Right ventricle myocardium inferior (tissue), 1 donor: ENCODE measurements around the gene CHKA. TPM values are rescaled to one million over a fixed set of nuclear protein-coding genes. Genes with fewer than 3 reads are reported as not detected.
A peak's percentile ranks its signal among the peaks of the same experiment; 100 is the strongest.

Experiments used
- ATAC-seq: fragments of 200-7000 bp; cut with Tn5 transposase; one replicate; pipeline ENCODE4 v1.9.1; 2020; ENCODE audit warnings: mild to moderate bottlenecking, moderate library complexity
- DNase-seq: peaks from one replicate; pipeline ENCODE4 v3.0.0; 2021; ENCODE audit errors: missing footprints
- intact Hi-C: fragments of 100-400 bp; cut with DNase I; formaldehyde crosslinking; loops from one replicate; pipeline ENCODE4 v1.11.0; 2022
- total RNA-seq: library from RNA; stranded (reverse); fragmentation: NEBNext Ultra II Directional; extraction: Animal tissue kit (Norgen Biotek cat#: 25700); gene quantifications from one replicate; pipeline ENCODE4 v1.2.1, GENCODE V29; 2021
- donor health status: DM: no; HTN: yes; CAD: no; lungs with severe emphysema.

The CHKA gene
- total RNA-seq, 1 donor from 2014 or later: 7.6 TPM

GRCh38 chr11:68053981-68054812 lies 67.0 kb downstream of the CHKA start:
- intact Hi-C loops: no loop called here
- no peak for DNase-seq
- ATAC-seq: no peak

DNA sequence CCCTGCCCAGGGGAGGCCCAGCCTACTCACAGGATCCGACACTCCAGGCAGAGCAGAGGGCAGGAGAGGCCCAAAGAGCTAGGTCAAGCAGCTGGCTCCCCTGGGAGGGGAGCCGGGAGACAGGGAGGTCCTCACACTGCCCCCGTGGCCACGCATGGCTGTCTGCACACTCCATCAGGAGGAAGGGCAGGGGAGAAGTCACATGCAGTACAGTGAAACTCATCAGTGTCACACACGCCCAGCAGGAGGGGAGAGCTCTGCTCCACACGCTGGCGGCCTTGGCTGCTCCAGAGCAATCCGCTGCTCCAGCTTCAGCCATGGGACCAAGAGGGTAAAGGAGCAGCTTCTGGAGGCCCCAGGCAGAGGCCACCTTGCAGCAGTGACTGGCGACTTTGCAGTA lies 68.1 kb downstream of the CHKA start:
- ATAC-seq: peak; percentile 23
- no peak for DNase-seq
- intact Hi-C loops: no loop called here

- DNase-seq (peak; percentile 39), ATAC-seq (no peak)
- intact Hi-C loops: no loop called here
These were observed 68.9 kb downstream of the CHKA start for GRCh38 chr11:68052137-68052873.

- intact Hi-C loops: no loop called here
- DNase-seq (peak; percentile 51), ATAC-seq (no peak)
These were observed 69.7 kb downstream of the CHKA start for GRCh38 chr11:68051191-68052136.

DNA sequence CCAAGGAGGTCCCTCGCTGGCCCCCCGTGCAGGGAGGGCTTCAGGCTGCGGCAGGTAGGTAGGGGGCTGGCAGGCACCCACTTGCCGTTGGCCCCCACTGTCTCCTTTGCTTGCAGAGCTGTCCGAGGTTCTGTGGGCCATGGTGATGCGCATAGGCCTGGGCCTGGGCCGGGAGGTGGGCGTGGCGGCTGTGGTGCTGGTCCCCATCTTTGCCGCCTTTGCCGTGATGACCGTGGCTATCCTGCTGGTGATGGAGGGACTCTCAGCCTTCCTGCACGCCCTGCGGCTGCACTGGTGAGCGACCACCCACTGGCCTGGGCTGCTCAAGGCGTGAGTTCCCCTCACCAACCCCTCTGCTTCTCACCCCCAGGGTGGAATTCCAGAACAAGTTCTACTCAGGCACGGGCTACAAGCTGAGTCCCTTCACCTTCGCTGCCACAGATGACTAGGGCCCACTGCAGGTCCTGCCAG lies 70.8 kb downstream of the CHKA start:
- no peak for ATAC-seq
- intact Hi-C loops: no loop called here
- no peak for DNase-seq

- intact Hi-C loops: no loop called here
- ATAC-seq (no peak), DNase-seq (peak; percentile 53)
These were observed 71.4 kb downstream of the CHKA start for GRCh38 chr11:68049509-68050370.

DNA sequence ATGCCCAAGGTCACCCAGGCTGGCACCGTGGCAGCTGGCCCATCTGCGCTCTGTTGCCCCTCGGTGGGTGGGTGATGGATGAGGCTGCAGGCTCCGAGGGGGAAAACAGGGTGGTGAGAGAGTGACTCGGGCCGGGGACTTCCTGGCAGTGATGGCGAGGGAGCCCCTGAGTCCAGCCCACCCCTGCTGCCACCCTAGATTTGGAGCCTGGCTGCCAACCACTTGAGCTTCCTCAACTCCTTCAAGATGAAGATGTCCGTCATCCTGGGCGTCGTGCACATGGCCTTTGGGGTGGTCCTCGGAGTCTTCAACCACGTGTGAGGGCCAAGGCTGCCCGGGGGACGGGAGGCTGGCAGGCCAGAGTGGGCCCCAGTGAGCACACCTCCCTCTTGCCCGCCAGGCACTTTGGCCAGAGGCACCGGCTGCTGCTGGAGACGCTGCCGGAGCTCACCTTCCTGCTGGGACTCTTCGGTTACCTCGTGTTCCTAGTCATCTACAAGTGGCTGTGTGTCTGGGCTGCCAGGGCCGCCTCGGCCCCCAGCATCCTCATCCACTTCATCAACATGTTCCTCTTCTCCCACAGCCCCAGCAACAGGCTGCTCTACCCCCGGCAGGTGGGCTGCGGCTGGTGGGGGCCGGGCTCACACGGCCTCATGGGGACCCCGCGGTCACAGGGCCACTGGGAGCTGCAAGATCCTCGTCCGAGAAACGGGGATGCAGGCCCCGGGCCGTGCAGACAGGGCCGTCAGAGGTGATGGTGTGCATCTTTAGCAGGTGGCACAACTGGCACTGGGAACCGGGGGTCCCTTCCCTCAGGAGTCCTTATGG lies 72.3 kb downstream of the CHKA start:
- ATAC-seq (no peak), DNase-seq (peak; percentile 57)
- intact Hi-C loops: no loop called here

- no peak for DNase-seq
- intact Hi-C loops: no loop called here
- no peak for ATAC-seq
These were observed 73.5 kb downstream of the CHKA start for GRCh38 chr11:68047437-68048290.

DNA sequence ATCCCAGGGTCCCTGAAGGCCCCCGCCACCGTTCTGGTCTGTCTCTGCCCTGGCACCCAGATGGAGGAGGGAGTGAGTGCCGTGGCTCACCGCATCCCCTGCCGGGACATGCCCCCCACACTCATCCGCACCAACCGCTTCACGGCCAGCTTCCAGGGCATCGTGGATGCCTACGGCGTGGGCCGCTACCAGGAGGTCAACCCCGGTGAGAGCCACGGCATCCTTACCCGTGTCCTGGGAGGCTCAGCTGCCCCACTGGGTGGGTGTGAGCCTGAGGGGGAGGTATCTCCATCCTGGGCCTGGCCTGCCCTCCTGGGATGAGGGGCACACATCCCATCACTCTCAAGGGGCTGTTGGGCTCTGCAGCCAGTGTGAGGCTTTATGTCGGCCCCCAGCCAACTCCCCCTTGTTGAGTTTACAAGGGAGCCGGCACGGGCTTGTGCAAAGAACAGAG lies 76.3 kb downstream of the CHKA start:
- DNase-seq (peak; percentile 48), ATAC-seq (no peak)
- intact Hi-C loops: no loop called here

- DNase-seq (peak; percentile 65), ATAC-seq (no peak)
- intact Hi-C loops: no loop called here
These were observed 76.9 kb downstream of the CHKA start for GRCh38 chr11:68044145-68044813.

DNA sequence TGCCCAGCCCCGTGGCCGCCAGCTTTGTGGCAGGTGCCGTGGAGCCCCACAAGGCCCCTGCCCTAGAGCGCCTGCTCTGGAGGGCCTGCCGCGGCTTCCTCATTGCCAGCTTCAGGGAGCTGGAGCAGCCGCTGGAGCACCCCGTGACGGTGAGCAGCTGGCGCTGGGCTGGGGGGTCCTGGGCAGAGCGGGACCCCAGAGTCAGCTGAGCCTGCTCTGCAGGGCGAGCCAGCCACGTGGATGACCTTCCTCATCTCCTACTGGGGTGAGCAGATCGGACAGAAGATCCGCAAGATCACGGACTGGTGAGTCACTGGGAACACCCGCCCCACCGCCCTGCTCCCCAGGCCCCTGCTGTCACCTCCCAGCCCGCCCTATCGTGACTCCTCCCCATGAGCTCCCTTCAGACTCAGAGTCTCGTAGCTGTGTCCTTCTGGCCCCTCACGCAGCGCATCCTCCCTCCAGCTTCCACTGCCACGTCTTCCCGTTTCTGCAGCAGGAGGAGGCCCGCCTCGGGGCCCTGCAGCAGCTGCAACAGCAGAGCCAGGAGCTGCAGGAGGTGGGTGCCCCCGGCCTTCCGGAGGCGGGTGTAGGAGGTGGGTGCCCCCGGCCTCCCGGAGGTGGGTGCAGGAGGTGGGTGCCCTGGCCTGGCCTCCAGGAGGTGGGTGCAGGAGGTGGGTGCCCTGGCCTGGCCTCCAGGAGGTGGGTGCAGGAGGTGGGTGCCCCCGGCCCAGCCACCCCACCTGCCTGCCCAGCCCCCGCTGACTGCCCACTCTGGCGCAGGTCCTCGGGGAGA lies 77.6 kb downstream of the CHKA start:
- intact Hi-C loops: no loop called here
- DNase-seq (peak; percentile 61), ATAC-seq (no peak)

DNA sequence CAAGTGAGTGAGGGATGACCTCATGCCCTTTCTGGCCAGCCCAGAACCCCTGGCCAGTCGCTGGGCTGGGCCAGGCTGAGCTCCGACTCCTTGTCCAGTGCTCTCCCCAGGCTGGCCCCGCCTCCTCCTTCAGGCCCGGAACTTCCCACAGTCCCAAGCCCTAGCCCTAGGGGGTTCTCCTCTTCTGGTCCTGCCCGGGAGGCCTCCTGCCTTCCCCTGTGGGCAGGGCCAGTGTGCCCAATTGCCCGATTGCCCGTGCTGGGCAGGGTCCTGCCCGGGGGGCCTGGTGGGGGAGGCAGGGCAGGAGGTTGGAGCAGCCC lies 78.2 kb downstream of the CHKA start:
- ATAC-seq: no peak
- DNase-seq: no peak
- intact Hi-C loops: no loop called here

- intact Hi-C loops: no loop called here
- no peak for DNase-seq
- no peak for ATAC-seq
These were observed 78.8 kb downstream of the CHKA start for GRCh38 chr11:68042219-68043028.

DNA sequence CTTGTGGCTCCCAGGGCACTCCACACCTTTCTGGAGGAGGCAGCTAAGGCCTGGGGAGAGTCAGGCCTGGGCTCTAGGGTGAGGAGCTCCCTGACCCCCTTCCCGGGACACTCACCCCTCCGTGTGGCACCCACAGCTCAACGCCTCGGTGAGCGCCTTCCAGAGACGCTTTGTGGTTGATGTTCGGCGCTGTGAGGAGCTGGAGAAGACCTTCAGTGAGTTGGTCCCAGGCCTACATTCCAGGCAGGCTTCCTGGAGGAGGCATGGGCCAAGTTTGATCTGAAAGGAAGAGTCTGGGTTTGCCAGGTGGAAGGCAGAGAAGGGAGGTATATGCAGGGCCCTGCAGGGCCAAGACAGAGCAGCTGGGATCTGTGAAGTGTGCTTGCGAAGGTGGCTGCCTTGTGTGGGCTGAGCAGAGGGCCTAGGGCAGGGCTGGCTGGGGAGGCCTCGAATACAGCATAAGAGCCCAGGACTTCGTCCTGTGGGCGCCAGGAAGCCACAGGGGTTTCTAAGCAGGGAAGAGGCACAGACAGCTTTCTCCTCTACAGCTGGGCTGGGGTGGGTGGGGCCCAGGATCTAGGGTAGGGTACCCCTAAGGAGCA lies 79.5 kb downstream of the CHKA start:
- DNase-seq: no peak
- intact Hi-C loops: no loop called here
- ATAC-seq: no peak
